Measurements from ENCODE around the gene SRGAP1. TPM values are rescaled to one million over a fixed set of nuclear protein-coding genes. Genes with fewer than 3 reads are reported as not detected.

SRGAP1 gene
- total and polyA plus RNA-seq, 8 donors, result 9.6 to 15.6 (median 11.7) TPM

GRCh38 chr12:64058541-64059265 lies 214.2 kb downstream of the SRGAP1 start:
- intact Hi-C loops (cut with DNase I), result no loop called here
- Histone ChIP-seq H3K4me3 (no peak overlapping the region), H3K27me3 (no peaks in the 10 kb centered on the region), H3K27ac (no peak overlapping the region), H3K9me3 (no peaks in the 10 kb centered on the region), H3K4me1 (no peaks in the 10 kb centered on the region), H3K36me3 (no peaks in the 10 kb centered on the region)
- TF ChIP-seq, protein P1, sequence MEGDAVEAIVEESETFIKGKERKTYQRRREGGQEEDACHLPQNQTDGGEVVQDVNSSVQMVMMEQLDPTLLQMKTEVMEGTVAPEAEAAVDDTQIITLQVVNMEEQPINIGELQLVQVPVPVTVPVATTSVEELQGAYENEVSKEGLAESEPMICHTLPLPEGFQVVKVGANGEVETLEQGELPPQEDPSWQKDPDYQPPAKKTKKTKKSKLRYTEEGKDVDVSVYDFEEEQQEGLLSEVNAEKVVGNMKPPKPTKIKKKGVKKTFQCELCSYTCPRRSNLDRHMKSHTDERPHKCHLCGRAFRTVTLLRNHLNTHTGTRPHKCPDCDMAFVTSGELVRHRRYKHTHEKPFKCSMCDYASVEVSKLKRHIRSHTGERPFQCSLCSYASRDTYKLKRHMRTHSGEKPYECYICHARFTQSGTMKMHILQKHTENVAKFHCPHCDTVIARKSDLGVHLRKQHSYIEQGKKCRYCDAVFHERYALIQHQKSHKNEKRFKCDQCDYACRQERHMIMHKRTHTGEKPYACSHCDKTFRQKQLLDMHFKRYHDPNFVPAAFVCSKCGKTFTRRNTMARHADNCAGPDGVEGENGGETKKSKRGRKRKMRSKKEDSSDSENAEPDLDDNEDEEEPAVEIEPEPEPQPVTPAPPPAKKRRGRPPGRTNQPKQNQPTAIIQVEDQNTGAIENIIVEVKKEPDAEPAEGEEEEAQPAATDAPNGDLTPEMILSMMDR (IDR thresholded peaks at IDR 0.05), result no peak
- ATAC-seq (no peak), DNase-seq (no peak)

GRCh38 chr12:64059685-64060084 lies 215.2 kb downstream of the SRGAP1 start:
- Histone ChIP-seq H3K4me1 (no peaks in the 10 kb centered on the region), H3K27ac (no peak overlapping the region), H3K27me3 (no peaks in the 10 kb centered on the region), H3K9me3 (no peaks in the 10 kb centered on the region), H3K4me3 (no peak overlapping the region), H3K36me3 (no peaks in the 10 kb centered on the region)
- TF ChIP-seq, protein P1 (IDR thresholded peaks at IDR 0.05), result no peak
- DNase-seq (no peak), ATAC-seq (no peak)
- intact Hi-C loops (cut with DNase I), result no loop called here

- no peaks in the 10 kb centered on the region for H3K36me3 ChIP-seq
- intact Hi-C loops (cut with DNase I), result no loop called here
- H3K4me3 ChIP-seq, result no peak overlapping the region
- no peak for DNase-seq
- no peaks in the 10 kb centered on the region for H3K4me1 ChIP-seq
- H3K27ac ChIP-seq, result no peak overlapping the region
- H3K27me3 ChIP-seq, result no peaks in the 10 kb centered on the region
- TF ChIP-seq, protein P1 (IDR thresholded peaks at IDR 0.05), result no peak
- no peak for ATAC-seq
- no peaks in the 10 kb centered on the region for H3K9me3 ChIP-seq
Observed at GRCh38 chr12:64061868-64062375, 217.4 kb downstream of the SRGAP1 start.

- H3K9me3 ChIP-seq, result no peaks in the 10 kb centered on the region
- intact Hi-C loops (cut with DNase I), result no loop called here
- TF ChIP-seq, protein P1 (IDR thresholded peaks at IDR 0.05), result no peak
- DNase-seq (no peak), ATAC-seq (no peak)
- H3K4me1 ChIP-seq, result no peaks in the 10 kb centered on the region
- no peak overlapping the region for H3K27ac ChIP-seq
- H3K36me3 ChIP-seq, result no peaks in the 10 kb centered on the region
- H3K4me3 ChIP-seq, result no peak overlapping the region
- H3K27me3 ChIP-seq, result no peaks in the 10 kb centered on the region
Observed at GRCh38 chr12:64063121-64063520, 218.6 kb downstream of the SRGAP1 start.

- Histone ChIP-seq H3K27ac (no peak overlapping the region), H3K4me1 (no peaks in the 10 kb centered on the region), H3K36me3 (no peaks in the 10 kb centered on the region), H3K4me3 (no peak overlapping the region), H3K27me3 (no peaks in the 10 kb centered on the region), H3K9me3 (no peaks in the 10 kb centered on the region)
- DNase-seq, result no peak
- ATAC-seq, result no peak
- TF ChIP-seq, protein P1 (IDR thresholded peaks at IDR 0.05), result no peak
- intact Hi-C loops (cut with DNase I), result no loop called here
Observed at GRCh38 chr12:64064240-64064639, 219.7 kb downstream of the SRGAP1 start.
